D341Med (cell line): Measurements from ENCODE around the gene BET1L.
A peak's percentile ranks its signal among the peaks of the same experiment; 100 is the strongest.

Experiments used
- DNase-seq: peaks from one replicate; pipeline ENCODE4 v3.0.0; 2012; ENCODE audit warnings: low spot score

The BET1L gene

DNA sequence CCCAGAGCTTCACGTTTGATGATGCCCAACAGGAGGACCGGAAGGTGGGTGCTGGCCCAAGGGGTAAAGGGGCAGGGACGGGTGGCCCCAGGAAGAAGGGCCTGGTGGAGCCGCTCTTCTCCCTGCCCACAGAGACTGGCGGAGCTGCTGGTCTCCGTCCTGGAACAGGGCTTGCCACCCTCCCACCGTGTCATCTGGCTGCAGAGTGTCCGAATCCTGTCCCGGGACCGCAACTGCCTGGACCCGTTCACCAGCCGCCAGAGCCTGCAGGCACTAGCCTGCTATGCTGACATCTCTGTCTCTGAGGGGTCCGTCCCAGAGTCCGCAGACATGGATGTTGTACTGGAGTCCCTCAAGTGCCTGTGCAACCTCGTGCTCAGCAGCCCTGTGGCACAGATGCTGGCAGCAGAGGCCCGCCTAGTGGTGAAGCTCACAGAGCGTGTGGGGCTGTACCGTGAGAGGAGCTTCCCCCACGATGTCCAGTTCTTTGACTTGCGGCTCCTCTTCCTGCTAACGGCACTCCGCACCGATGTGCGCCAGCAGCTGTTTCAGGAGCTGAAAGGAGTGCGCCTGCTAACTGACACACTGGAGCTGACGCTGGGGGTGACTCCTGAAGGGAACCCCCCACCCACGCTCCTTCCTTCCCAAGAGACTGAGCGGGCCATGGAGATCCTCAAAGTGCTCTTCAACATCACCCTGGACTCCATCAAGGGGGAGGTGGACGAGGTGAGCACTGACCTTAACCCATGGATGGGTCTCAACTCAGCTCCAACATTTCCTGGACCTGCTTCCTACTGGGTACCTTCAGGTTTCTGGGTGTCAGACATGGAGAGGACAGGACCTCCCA, 2.3 kb upstream of the BET1L start:
- DNase-seq = no peak

DNA sequence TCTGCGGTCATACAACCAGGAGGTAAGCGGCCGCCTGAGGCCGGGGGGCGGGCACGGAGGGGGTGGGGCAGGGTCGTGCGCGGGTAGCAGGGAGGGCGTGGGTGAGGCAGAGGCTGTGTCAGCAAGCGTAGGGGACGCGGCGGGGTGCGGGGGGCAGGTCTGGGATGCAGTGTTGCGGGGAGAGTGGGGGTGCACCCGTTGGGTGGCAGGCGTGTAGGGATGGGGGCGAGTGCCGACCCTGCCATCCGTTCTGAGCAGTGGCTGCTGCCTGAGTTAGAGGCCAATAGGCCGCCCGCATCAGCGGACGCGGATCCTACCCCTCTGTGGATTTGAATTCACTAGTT, 1.7 kb upstream of the BET1L start:
- DNase-seq = no peak

DNA sequence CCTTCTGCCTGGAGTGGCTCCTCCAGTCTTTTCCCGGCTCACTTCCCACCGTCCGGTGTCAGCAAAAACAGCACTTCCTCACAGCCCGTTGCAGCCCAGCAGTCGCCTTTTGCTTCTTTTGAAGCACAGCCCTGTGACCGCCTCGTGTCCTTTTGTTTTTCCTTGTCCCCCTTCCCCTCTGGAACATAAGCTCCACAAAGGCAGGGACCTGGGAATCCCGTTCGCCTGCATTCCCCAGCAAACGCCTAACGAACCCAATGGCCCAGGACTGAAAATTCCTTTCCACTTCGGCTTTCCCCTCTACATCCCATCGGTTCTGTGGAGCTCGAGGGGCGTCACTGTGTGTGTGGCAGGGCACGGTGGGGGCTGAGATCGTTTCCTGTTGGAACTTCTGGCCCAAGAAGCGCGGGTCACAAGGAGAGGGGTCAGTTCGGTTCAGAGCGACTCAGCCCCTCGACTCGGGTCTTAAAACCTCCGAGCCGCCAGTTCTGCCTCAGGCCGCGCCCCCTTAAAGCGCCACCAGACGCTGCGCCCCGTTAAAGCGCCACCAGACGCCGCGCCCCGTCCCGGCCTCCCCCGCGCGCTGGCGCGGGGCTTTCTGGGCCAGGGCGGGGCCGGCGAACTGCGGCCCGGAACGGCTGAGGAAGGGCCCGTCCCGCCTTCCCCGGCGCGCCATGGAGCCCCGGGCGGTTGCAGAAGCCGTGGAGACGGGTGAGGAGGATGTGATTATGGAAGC, 1.1 kb upstream of the BET1L start:
- peak; percentile 93 for DNase-seq

DNA sequence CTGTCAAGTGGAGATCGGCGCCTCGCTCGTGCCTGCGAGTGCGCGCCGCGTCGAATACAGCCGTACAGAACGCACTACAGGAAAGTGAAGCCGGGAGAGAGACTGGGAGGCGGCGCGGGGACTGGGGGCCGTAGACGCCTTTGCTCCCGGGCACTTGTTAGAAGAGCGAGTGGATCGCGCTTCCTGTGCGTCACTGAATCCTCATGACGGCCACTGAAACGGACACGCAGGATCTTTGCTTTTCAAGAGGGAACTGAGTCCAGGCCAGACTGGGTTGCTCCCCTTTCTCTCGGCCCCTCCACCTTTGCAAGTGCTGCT, 623 bp upstream of the BET1L start:
- DNase-seq = no peak

DNA sequence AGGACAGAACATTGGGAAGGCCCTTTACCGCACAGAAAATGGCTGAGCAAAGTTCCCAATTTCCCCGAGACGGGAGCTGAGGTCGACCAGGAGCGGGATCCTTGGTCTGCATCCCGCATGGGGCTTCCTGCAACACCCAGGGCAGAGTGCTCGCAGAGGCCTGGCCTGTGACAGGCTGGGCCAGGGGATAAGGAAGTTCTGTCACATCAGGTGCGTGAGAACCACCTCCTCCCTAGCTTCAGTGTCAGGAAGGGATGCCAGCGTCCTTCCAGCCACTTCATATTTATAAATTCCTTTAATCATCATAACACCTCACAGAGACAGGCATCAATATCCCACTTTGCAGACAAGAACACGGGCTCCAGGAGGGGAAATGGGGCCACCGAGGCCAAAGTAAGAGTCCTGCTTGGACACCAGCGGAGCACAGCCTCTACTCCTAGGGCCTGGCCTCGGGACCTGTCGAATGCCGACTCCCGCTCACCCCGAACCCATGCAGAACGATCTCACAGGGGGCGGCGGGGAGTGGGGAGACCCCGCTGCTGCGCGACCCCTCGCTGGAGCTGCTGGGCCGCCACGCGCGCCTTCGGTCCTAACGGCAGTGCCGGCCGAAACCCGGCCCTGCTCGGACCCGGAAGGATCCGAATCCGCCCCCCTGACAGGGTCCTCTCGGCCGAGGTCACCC, 532 bp downstream of the BET1L start:
- DNase-seq = no peak

DNA sequence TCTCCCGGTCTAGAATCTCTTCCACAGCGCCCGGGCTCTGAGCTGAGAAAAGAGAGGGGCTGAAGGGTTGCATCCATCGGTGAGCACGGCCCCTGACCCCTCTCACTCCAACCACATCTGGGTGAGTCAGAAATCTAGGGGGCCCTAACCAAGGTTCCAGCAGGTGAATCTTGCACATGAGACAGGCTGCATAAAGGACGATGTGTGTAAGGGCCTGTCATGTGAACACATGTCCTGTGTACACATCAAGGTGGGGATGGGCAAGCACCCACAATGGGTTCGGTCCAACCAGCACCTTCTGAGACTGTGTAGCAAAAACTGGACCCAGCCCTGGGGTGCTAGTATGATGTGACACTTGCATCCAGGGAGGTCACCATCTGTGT, 1.2 kb downstream of the BET1L start:
- DNase-seq = no peak

DNA sequence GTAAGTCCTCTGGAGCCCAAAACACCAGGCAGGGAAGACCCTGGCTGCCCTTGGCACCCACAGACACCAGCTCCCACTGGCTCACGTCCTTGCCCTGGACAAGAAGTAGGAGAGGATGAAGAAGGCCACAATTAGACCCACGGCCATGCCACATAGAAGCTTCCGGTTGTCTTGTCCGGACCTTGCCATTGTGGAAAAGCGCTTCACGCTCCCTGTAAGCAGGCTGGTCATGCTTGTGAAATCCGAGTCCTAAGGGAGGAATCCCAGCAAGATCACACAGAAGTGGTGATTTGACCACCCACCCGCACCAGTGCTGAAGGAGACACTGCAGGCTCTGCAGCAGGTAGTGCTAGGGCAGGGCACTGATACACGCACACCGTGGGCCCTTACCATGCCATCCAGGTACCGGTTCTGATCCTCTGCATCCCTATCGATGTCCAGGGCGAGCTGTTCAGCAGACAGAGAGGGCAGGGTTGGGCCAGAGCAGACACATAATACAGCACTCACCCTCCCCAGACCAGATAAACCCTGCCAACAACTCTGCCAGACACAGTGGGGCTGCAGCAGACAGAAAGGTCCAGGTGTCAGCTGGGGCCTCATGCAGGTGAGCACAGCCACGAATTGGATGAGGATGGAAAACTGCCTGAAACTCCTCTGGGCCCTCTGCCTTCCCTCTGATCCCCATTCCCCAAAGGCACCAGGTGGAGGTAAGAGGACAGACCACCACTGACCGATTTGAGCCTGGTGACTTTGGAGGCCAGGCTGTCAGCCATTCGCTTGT, 1.8 kb downstream of the BET1L start:
- DNase-seq = no peak

DNA sequence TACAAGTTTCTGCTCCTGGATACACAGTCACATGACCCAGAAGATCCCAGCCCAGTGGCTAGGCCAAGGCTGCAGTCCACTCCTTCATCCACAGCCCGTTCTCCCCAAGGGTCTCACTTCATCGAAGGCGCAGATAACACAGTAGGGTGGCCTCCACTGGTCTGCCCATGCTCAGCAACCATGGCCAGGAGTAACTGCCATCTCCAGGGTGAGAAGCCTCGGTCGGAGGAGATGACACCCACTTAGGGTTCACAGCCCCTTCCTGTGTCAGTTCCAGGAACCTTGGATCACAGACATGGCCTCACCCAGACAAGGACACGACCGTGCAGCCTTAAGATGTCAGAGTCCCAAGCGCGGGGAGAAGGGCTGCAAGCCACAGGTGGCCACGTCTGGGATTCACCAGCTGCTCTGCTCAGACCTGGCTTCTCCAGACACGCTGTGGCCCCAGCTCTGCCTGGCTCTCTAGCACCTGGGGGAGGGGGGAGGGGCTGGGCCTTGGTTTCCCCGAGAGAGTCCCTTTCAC, 2.6 kb downstream of the BET1L start:
- DNase-seq = no peak

DNA sequence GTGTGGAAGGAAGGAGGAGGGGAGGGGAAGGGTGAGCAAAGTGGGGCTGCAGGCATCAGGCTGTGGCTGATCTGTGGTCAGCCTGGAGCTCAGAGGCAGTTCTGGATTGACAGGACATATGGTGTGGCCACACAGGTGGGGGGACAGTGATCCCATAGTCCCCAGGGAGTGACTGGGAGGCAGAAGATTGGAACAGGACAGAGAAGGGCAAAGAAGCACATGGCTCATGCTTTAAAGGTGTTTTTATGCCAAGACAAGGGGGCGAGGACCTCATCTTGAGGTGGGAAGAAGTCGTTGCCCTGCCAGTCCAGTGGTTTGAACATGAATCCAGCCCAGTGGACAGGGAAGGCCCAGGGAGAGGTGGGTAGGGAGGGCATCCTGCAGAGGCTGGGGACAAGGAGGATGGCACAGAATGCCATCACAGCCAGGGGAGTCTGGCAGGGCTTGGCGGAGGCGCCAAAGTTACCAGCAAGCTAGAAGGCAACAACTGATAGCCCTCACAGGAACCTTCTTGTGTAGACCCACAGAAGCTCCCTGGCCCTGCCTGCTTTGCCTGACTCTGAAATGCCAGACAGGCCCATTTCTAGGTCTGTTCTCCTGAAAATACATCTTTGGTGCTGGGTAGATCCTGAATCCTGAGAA, 3.1 kb downstream of the BET1L start:
- no peak for DNase-seq

DNA sequence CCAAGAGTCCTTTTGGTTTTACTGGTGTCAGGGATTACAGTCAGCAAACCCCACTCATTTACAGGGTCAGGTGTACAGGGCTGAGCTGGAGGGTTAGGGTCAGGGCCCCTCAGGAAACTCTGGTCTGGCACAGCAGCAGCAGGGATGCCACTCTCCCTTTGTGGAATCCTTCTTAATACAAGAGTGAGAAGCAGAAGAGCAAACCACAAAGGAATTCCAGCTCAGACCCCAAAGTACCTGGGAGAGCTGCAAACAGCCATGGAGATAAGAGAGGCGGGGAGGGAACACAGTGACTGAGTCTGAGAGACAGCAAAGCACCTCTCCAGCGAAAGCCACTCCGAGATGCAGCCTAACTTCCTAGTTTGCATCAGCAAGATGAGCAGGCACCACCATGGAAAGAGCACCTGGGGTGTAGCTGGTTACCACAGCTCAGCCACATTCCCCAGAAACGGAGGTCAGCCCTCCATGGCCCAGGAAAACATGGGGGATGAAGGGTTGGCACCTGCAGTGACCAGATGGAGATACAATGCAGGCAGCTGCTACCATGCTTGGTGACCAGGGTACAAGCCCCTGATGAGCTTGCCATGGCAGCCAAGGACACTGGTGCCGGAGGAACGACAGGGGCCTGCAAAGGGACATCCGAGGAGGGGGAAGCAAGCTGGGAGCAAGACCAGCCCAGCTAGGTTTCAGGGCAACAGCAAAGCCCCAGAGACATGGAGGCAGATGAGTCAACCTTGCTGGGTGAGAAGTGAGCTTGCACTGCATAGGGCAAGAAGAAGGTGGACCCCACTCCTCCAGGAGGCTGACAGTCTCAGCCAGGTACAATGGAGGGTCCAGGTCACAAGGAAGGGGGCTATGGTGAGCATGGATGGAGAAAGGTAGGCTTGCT, 3.9 kb downstream of the BET1L start:
- DNase-seq = no peak

DNA sequence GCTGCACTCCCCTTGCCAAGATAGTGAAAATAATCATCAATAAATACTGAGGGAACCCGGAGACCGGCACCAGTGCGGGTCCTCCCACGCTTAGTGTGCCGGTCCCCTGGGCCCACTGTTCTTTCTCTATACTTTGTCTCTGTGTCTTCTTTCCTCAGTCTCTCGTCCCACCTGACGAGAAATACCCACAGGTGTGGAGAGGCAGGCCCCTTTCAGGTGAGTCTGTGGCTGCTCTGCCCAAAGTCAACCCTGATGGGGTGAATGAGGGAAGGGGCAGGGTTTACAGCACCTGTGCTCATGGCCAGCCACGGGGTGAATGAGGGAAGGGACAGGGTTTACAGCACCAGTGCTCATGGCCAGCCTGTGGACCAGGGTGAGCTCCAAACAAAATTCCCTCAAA, 4.7 kb downstream of the BET1L start:
- no peak for DNase-seq

DNA sequence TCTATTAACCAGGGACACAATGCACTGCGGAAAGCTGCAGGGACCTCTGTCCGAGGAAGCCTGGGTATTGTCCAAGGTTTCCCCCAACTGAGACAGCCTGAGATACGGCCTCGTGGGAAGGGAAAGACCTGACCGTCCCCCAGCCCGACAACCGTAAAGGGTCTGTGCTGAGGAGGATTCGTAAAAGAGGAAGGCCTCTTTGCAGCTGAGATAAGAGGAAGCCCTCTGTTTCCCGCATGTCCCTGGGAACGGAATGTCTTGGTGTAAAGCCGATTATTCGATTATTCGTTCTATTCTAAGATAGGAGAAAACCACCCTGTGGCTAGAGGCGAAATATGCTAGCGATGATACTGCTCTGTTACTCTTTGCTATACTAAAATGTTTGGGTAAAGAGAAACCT, 5.2 kb downstream of the BET1L start:
- DNase-seq = no peak

DNA sequence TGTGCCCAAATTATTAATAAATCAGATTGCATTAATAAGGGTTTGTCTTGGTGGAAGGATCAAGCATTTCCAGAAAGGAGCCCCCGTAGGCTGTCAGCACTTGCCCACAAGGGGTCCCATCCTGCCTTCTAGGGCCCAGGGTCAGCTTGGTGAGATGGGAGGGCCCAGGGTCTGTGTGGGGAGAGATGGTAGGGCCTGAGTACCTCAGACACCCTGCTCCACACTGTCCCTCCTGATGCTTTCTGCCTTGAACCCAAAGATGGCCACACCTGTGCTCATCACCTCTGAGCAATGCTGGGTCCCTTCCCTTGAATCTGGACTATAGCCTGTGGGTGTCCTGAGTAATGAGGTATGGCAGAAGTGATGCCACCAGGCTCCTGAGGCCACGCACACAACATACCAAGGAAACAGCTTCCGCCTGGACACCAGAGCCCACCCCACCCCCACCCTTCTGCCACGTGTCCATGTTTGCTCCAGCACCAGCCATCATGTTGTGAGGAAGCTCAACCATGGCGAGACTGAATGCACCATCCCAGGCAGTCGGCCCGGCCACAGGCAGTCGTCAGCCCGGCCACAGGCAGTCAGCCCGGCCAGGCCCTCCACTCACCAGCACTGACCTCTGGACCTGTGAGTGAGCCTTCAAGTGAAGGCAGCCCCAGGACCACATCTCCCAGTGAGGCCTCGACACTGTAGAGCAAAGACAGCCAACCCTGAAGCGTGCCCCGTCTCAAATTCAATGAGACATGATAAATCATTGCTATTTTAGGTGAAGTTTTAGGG, 6.8 kb downstream of the BET1L start:
- no peak for DNase-seq

DNA sequence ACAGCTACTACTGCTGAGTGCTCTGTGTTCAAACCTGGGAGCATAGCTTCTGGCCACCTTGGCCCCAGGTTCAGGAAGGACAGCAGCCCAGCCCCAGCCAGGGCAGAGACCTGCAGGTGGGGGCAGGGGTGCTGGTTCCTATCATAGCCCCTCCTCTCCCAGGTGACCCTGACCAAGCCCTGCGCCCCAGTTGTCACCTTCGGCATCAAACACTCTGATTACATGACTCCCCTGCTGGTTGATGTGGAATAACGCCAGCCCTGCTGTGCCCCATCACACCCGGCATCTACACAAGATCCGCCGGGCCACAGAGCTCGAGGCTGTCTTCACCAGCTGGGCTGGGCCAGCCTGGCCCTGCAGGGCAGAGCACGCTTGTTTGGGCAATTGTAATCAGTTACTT, 7.4 kb downstream of the BET1L start:
- no peak for DNase-seq

DNA sequence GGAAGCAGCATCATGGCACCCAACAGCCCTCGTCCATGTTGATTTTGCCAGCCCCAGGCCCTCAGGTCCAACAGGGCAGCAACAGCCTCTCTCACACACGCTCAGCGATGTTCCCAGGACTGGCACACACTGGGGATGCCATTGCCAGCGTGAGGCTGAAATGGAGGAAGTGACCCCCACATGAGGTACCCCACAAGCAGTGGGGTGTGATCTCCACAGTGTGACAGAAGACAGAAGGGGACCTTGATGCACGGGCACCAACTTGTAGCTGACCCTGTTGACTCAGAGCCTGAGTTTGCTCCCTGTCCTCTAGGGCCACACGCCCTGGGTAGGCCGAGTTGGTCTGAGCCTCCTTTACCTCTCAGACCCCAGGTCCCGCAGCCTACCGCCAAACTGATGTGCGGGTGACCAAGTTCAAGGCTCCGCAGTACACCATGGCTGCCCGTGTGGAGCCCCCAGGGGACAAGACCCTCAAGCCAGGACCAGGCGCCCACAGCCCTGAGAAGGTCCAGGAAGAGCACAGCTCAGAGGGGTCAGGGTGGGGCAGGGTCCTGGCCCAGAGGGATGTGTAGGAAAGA, 8.1 kb downstream of the BET1L start:
- DNase-seq = no peak

DNA sequence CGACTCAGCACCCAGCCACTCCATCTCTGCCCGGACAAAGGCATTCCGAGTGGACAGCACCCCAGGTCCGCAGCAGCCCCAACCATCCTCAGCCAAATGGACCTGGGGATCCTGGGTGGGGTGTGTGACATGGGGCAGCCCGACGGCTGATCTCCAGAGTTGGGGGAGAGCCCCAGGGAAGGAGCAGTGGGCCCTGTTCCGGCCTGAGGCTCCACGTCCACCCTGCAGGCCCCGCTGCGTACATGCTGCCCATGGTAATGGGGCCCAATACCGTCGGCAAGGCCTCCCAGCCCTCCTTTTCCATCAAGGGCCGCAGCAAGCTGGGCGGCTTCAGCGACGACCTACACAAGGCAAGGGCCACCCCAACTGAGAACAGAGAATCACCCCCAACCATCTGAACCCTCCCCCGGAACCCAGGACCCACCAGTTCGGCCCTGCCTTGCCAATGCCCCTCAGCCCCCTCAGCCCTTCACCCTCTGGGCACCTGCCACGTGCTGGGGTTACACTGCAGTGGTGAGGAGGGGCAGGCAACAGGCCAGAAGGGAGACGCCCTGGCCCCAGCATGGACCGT, 8.9 kb downstream of the BET1L start:
- DNase-seq = no peak

DNA sequence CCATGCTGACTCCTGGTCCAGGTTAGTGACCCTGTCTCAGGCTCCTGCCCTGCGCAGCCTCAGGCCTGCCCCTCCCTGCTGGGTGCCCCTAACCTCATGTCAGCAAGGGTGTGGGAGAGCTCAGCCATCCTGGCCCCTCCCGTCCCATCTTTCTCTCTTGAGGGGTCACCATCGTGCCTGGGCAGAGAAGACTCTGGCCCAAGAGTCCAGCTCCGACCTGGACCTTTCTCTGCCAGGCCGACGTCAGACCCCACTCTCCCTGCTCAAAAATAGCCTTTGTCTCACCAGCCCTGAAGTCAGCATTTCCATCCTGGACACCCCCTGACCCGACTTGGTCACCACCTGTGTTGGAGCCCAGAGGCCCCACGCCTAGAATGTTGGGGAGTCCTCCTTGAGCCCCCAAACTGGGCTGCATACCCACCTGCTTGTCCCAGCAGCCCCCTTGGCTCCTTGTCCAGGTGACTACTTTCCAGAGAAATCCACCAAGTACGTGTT, 9.4 kb downstream of the BET1L start:
- no peak for DNase-seq

DNA sequence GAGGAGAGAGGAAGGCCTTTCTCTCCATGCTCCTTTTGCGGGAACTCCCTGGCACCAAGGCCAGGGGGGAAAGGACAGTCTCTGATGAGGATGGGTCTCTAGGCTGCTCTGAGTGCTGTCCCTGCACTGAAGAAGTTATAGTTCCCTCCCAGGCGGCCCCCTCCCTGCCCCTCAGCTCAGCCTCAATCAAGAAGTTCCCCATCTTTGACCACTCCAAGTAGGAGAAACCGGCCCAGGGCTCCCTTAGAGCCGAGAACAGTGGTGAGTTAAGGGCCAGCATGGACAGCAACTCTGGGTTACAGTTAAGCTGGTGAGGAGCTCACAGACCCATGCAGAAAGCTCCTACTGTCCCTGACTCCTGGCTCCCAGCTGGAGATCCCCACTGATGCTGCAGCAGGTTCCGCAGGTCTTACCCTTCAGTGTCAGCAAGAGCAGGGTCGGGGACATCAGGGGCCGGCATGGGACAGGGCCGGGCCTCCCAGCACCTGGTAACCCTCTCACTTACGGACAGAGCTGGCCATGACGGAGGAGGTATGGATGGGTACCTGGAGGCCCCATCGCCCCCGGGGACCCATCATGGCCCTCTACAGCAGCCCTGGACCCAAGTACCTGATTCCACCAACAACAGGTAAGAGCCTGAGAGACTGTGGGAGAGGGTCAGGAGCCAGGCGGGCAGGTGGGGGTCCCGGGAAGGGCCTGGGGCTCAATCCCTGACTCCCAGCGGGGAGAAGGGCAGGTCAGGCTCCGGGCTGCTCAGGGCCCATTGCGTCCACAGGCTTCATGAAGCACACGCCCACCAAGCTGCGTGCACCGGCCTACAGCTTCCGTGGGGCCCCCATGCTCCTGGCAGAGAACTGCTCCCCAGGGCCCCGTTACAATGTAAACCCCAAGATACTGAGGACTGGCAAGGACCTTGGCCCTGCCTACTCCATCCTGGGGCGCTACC, 10.1 kb downstream of the BET1L start:
- DNase-seq = no peak
